ENCODE results near the gene ARSG. TPM values are rescaled to one million over a fixed set of nuclear protein-coding genes. Genes with fewer than 3 reads are reported as not detected.
"Not testable (repeated sequence)": the region's sequence is repeated elsewhere in the genome, so short reads cannot be mapped to it uniquely, and the experiment has no call there.

ARSG gene
- polyA plus RNA-seq, 1 donor from 2014 or later: 16.9 TPM

DNA sequence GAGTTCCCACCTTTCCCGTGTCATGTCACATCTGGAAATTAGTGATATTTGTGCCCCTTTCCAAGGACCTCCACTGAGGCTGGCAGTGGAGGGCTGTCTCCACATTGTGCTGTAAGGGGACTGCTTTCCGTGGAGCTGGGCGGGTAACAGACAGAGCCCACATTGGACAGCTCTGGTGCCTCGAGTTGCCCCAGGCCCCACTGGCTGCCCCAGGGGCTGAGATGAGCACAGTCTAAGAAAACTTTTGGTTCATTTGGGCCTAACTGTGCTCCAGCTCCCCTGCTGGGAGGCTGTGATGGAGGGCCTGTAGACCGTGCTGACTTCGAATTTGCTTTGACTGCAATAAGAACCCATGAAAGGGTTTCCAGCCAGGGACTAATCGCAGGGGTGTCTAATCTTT is 38.0 kb downstream of the ARSG start:
- Histone ChIP-seq H3K79me2 (replicated peaks; ENCODE audit: insufficient read depth, low read length) (no peaks in the 10 kb centered on the region), H3K4me3 (ENCODE audit: low read length) (no peak overlapping the region)
- no peak for TF ChIP-seq TAF1 (IDR thresholded peaks at IDR 0.05; ENCODE audit: low read depth)
- no peak for TF ChIP-seq MXI1 (conservative IDR thresholded peaks at IDR 0.05; ENCODE audit: poor library complexity, severe bottlenecking)
- TF ChIP-seq, protein P1, sequence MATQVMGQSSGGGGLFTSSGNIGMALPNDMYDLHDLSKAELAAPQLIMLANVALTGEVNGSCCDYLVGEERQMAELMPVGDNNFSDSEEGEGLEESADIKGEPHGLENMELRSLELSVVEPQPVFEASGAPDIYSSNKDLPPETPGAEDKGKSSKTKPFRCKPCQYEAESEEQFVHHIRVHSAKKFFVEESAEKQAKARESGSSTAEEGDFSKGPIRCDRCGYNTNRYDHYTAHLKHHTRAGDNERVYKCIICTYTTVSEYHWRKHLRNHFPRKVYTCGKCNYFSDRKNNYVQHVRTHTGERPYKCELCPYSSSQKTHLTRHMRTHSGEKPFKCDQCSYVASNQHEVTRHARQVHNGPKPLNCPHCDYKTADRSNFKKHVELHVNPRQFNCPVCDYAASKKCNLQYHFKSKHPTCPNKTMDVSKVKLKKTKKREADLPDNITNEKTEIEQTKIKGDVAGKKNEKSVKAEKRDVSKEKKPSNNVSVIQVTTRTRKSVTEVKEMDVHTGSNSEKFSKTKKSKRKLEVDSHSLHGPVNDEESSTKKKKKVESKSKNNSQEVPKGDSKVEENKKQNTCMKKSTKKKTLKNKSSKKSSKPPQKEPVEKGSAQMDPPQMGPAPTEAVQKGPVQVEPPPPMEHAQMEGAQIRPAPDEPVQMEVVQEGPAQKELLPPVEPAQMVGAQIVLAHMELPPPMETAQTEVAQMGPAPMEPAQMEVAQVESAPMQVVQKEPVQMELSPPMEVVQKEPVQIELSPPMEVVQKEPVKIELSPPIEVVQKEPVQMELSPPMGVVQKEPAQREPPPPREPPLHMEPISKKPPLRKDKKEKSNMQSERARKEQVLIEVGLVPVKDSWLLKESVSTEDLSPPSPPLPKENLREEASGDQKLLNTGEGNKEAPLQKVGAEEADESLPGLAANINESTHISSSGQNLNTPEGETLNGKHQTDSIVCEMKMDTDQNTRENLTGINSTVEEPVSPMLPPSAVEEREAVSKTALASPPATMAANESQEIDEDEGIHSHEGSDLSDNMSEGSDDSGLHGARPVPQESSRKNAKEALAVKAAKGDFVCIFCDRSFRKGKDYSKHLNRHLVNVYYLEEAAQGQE (IDR thresholded peaks at IDR 0.05; ENCODE audit: borderline replicate concordance): no peak
- no peak for TF ChIP-seq EZH2 (IDR thresholded peaks at IDR 0.05; ENCODE audit: borderline replicate concordance, insufficient read depth, low read length, poor library complexity, severe bottlenecking)
- TF ChIP-seq, protein P2, sequence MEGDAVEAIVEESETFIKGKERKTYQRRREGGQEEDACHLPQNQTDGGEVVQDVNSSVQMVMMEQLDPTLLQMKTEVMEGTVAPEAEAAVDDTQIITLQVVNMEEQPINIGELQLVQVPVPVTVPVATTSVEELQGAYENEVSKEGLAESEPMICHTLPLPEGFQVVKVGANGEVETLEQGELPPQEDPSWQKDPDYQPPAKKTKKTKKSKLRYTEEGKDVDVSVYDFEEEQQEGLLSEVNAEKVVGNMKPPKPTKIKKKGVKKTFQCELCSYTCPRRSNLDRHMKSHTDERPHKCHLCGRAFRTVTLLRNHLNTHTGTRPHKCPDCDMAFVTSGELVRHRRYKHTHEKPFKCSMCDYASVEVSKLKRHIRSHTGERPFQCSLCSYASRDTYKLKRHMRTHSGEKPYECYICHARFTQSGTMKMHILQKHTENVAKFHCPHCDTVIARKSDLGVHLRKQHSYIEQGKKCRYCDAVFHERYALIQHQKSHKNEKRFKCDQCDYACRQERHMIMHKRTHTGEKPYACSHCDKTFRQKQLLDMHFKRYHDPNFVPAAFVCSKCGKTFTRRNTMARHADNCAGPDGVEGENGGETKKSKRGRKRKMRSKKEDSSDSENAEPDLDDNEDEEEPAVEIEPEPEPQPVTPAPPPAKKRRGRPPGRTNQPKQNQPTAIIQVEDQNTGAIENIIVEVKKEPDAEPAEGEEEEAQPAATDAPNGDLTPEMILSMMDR (IDR thresholded peaks at IDR 0.05; ENCODE audit: poor library complexity, severe bottlenecking): no peak

GRCh38 chr17:68331932-68332331 is 40.6 kb downstream of the ARSG start:
- not testable (repeated sequence) for H3K9ac ChIP-seq (ENCODE audit: low read length); H3K79me2 ChIP-seq (replicated peaks; ENCODE audit: insufficient read depth, low read length); H3K4me3 ChIP-seq (ENCODE audit: low read length); H3K9me2 ChIP-seq (ENCODE audit: insufficient read depth, low read length); H2AFZ ChIP-seq (ENCODE audit: low read depth, low read length); H3K27me3 ChIP-seq (ENCODE audit: insufficient read depth, low read depth, low read length); H3K36me3 ChIP-seq (ENCODE audit: insufficient read depth, low read length); H3K4me2 ChIP-seq (ENCODE audit: low read length); H4K20me1 ChIP-seq (ENCODE audit: insufficient read depth); H3K9me3 ChIP-seq (ENCODE audit: low read length); H3F3A ChIP-seq (ENCODE audit: insufficient read depth, low read length, poor library complexity, severe bottlenecking); H3K27ac ChIP-seq (ENCODE audit: low read length)

More for the DNA sequence above, 38.0 kb downstream of the ARSG start:
- no peaks in the 10 kb centered on the region for H4K20me1 ChIP-seq (ENCODE audit: insufficient read depth)
- H3K4me2 ChIP-seq (ENCODE audit: low read length): no peak overlapping the region
- H3K36me3 ChIP-seq (ENCODE audit: insufficient read depth, low read length): no peaks in the 10 kb centered on the region
- H3F3A ChIP-seq (ENCODE audit: insufficient read depth, low read length, poor library complexity, severe bottlenecking): no peaks in the 10 kb centered on the region
- H3K27me3 ChIP-seq (ENCODE audit: insufficient read depth, low read depth, low read length): no peaks in the 10 kb centered on the region
- H3K9me3 ChIP-seq (ENCODE audit: low read length): peaks cover 2% of the 10 kb centered on the region
- no peak overlapping the region for H3K27ac ChIP-seq (ENCODE audit: low read length)
- H2AFZ ChIP-seq (ENCODE audit: low read depth, low read length): no peak overlapping the region
- no peak overlapping the region for H3K9ac ChIP-seq (ENCODE audit: low read length)
- no peaks in the 10 kb centered on the region for H3K9me2 ChIP-seq (ENCODE audit: insufficient read depth, low read length)

DNA sequence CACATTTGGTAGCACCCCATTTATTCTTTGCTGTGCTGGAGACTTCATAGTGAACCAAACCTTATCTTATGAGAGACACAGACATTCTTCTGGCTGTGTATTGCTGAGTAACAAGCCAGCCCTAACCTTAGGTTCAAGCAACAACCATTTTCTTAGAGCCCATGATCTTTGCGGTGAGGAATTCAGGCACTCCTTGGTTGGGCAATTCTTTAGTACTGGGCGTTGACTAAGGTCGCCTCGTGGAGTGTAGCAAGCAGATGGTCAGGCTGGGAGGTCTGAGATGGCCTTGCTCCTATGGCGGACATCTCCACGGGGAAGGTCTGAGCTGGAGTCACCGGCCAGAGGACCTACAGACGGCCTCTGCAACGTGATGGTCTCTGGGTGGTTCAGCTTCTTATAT is 43.1 kb downstream of the ARSG start:
- no peaks in the 10 kb centered on the region for H3K36me3 ChIP-seq (ENCODE audit: insufficient read depth, low read length)
- no peak for TF ChIP-seq EP300 (conservative IDR thresholded peaks at IDR 0.05; ENCODE audit: poor library complexity, severe bottlenecking)
- H3K9me2 ChIP-seq (ENCODE audit: insufficient read depth, low read length): no peaks in the 10 kb centered on the region
- H3K9me3 ChIP-seq (ENCODE audit: low read length): no peaks in the 10 kb centered on the region
- H3K27ac ChIP-seq (ENCODE audit: low read length): no peak overlapping the region
- H4K20me1 ChIP-seq (ENCODE audit: insufficient read depth): no peaks in the 10 kb centered on the region
- no peak overlapping the region for H3K4me2 ChIP-seq (ENCODE audit: low read length)
- H3K9ac ChIP-seq (ENCODE audit: low read length): no peak overlapping the region
- no peaks in the 10 kb centered on the region for H3F3A ChIP-seq (ENCODE audit: insufficient read depth, low read length, poor library complexity, severe bottlenecking)
- no peak overlapping the region for H2AFZ ChIP-seq (ENCODE audit: low read depth, low read length)
- H3K79me2 ChIP-seq (replicated peaks; ENCODE audit: insufficient read depth, low read length): no peaks in the 10 kb centered on the region
- H3K27me3 ChIP-seq (ENCODE audit: insufficient read depth, low read depth, low read length): no peaks in the 10 kb centered on the region
- no peak overlapping the region for H3K4me3 ChIP-seq (ENCODE audit: low read length)
